Activated gamma-delta T cell treated with Interleukin-2 at 50 U/mL for 16 hours (primary cell): ENCODE measurements around the gene ALDH9A1.

Source experiments
- DNase-seq: peaks from one replicate; pipeline ENCODE4 v3.0.0-alpha.2; 2020

Gene ALDH9A1

GRCh38 chr1:165616987-165617546 is 81.3 kb downstream of the ALDH9A1 start:
- no peak for DNase-seq

GRCh38 chr1:165616054-165616612 is 82.2 kb downstream of the ALDH9A1 start:
- DNase-seq, result no peak
